PFSK-1 (cell line): Measurements from ENCODE around the gene ACAD8.

ENCODE experiments used
- FOXP2 ChIP-seq: optimal IDR thresholded peaks from 2 replicates; pipeline ENCODE3; 2011; ENCODE audit warnings: borderline replicate concordance, control low read depth, inconsistent platforms; ENCODE audit not compliant: insufficient read depth; ENCODE audit errors: extremely low read length, extremely low read depth
- POLR2AphosphoS5 ChIP-seq: IDR thresholded peaks from 2 replicates; pipeline ENCODE4 v1.6.1; 2012; ENCODE audit warnings: low read depth, mild to moderate bottlenecking, control low read depth, low read length, moderate library complexity
- REST ChIP-seq, 2 experiments: IDR thresholded peaks; 2 replicates each; pipeline versions ENCODE4 v1.6.1 to v1.8.0; 2011 to 2012; ENCODE audit warnings: low read depth in 2 of 2, low read length in 2 of 2, control low read depth in 1 of 2, inconsistent platforms in 1 of 2, mild to moderate bottlenecking in 1 of 2, moderate library complexity in 1 of 2; ENCODE audit not compliant: insufficient read depth in 1 of 2
- SIN3A ChIP-seq: IDR thresholded peaks from 2 replicates; pipeline ENCODE4 v1.6.1; 2012; ENCODE audit warnings: mild to moderate bottlenecking, low read length, moderate library complexity, borderline replicate concordance; ENCODE audit not compliant: insufficient read depth
- TAF1 ChIP-seq: IDR thresholded peaks from 2 replicates; pipeline ENCODE4 v1.6.1; 2012; ENCODE audit warnings: low read length, control low read depth, borderline replicate concordance; ENCODE audit not compliant: insufficient read depth

DNA sequence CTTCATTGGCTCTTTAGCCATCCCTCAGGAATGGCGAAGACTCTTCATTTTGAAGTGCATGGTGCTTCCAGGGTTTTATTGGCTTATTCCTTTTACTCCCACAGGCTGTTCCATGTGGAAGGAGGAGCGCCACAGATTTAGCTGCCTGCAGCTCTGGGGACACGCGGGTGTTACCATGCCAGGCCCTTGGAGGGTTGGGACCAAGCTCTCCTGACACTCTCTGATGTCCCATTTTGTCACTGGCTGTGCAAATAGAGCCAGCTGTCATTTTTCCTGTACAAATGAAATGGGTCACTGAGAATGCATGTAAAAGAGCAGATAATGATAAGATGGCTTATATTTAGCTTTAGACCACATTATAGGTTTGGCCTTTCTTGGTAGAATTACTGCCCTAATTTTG lies 9.5 kb upstream of the ACAD8 start:
- TF ChIP-seq POLR2AphosphoS5 (no peak), FOXP2 (no peak), SIN3A (no peak), REST (IDR thresholded peaks at IDR 0.05; ENCODE audit: insufficient read depth in 1 of 2, low read depth in 2 of 2, low read length in 2 of 2) (no peak), TAF1 (no peak)
